WTC11 (cell line): ENCODE results near the gene CAMP. TPM values are rescaled to one million over a fixed set of nuclear protein-coding genes. Genes with fewer than 3 reads are reported as not detected.

Source experiments
- ATAC-seq: fragments of 200-7000 bp; cut with Tn5 transposase; 2 replicates; pipeline ENCODE4 v1.10.0; 2021; ENCODE audit warnings: mild to moderate bottlenecking, moderate library complexity
- CTCF ChIA-PET: fragments of 300-600 bp; sonication (Branson Sonifier 250); formaldehyde crosslinking; loops from one replicate; lab custom pipeline; 2021; ENCODE audit warnings: antibody characterized with exemption; lab: Charles Lee
- POLR2A ChIA-PET: fragments of 350-600 bp; sonication (Branson Sonifier 250); formaldehyde crosslinking; loops from one replicate; lab custom pipeline; 2021; ENCODE audit warnings: antibody characterized with exemption; lab: Charles Lee
- DNase-seq: peaks from one replicate; pipeline ENCODE4 v3.0.0; 2021; ENCODE audit warnings: low spot score
- H3K27ac Mint-ChIP-seq: 2 replicates; pipeline ENCODE4 v1.8.0; 2021; ENCODE audit warnings: mixed read lengths
- H3K27me3 Mint-ChIP-seq: 2 replicates; pipeline ENCODE4 v1.8.0; 2021; ENCODE audit warnings: low read depth, mild to moderate bottlenecking, moderate library complexity, mixed read lengths
- H3K36me3 Mint-ChIP-seq: 2 replicates; pipeline ENCODE4 v1.8.0; 2021; ENCODE audit warnings: mixed read lengths
- H3K4me1 Mint-ChIP-seq: 2 replicates; pipeline ENCODE4 v1.8.0; 2022; ENCODE audit warnings: mixed read lengths
- H3K4me3 Mint-ChIP-seq: 2 replicates; pipeline ENCODE4 v1.8.0; 2021; ENCODE audit warnings: mild to moderate bottlenecking, moderate library complexity, mixed read lengths
- H3K9me3 Mint-ChIP-seq: 2 replicates; pipeline ENCODE4 v1.8.0; 2021; ENCODE audit warnings: mixed read lengths
- ARID4B ChIP-seq: sonication (generic); formaldehyde crosslinking; IDR thresholded peaks from 2 replicates; pipeline ENCODE4 v1.8.0; 2023; ENCODE audit warnings: missing genetic modification reagents, mild to moderate bottlenecking, borderline replicate concordance
- ATF2 ChIP-seq: sonication (generic); formaldehyde crosslinking; IDR thresholded peaks from 2 replicates; pipeline ENCODE4 v1.8.1; 2022; ENCODE audit warnings: low read depth, missing genetic modification reagents, borderline replicate concordance
- E2F4 ChIP-seq: sonication (generic); formaldehyde crosslinking; IDR thresholded peaks from 2 replicates; pipeline ENCODE4 v1.8.1; 2022; ENCODE audit warnings: low read depth, mild to moderate bottlenecking, moderate library complexity, missing genetic modification reagents, borderline replicate concordance
- E2F5 ChIP-seq: sonication (generic); formaldehyde crosslinking; IDR thresholded peaks from 2 replicates; pipeline ENCODE4 v1.8.1; 2022; ENCODE audit warnings: mild to moderate bottlenecking, moderate library complexity, missing genetic modification reagents
- ERG ChIP-seq: fragments of 250-450 bp; sonication (Bioruptor Pico); IDR thresholded peaks from 2 replicates; pipeline ENCODE4 v1.8.0; 2021; ENCODE audit warnings: mild to moderate bottlenecking
- ETV6 ChIP-seq: sonication (generic); formaldehyde crosslinking; IDR thresholded peaks from 2 replicates; pipeline ENCODE4 v1.8.1; 2022; ENCODE audit warnings: mild to moderate bottlenecking, missing genetic modification reagents
- MXD4 ChIP-seq: fragments of 250-450 bp; sonication (Bioruptor Pico); IDR thresholded peaks from 2 replicates; pipeline ENCODE4 v1.8.0; 2021; ENCODE audit warnings: mild to moderate bottlenecking, moderate library complexity, borderline replicate concordance
- NR3C1 ChIP-seq: sonication (generic); formaldehyde crosslinking; conservative IDR thresholded peaks from 2 replicates; pipeline ENCODE4 v1.8.1; 2023; ENCODE audit warnings: low read depth, mild to moderate bottlenecking, missing genetic modification reagents
- SMAD3 ChIP-seq: sonication (generic); formaldehyde crosslinking; IDR thresholded peaks from 2 replicates; pipeline ENCODE4 v1.8.0; 2022; ENCODE audit warnings: missing genetic modification reagents, mild to moderate bottlenecking, borderline replicate concordance
- TCF7 ChIP-seq: sonication (generic); formaldehyde crosslinking; IDR thresholded peaks from 2 replicates; pipeline ENCODE4 v1.8.0; 2022; ENCODE audit warnings: mild to moderate bottlenecking, low read depth, missing genetic modification reagents, moderate library complexity
- USF1 ChIP-seq: sonication (generic); formaldehyde crosslinking; IDR thresholded peaks from 2 replicates; pipeline ENCODE4 v1.8.0; 2022; ENCODE audit warnings: mild to moderate bottlenecking, missing genetic modification reagents
- ZBTB21 ChIP-seq: sonication (generic); formaldehyde crosslinking; IDR thresholded peaks from 2 replicates; pipeline ENCODE4 v1.8.1; 2023; ENCODE audit warnings: mild to moderate bottlenecking, missing genetic modification reagents, borderline replicate concordance
- ZNF121 ChIP-seq: sonication (generic); formaldehyde crosslinking; IDR thresholded peaks from 2 replicates; pipeline ENCODE4 v1.8.0; 2023; ENCODE audit warnings: missing genetic modification reagents
- ZNF138 ChIP-seq: sonication (generic); formaldehyde crosslinking; conservative IDR thresholded peaks from 2 replicates; pipeline ENCODE4 v1.8.1; 2022; ENCODE audit warnings: mild to moderate bottlenecking, moderate library complexity, missing genetic modification reagents
- ZNF232 ChIP-seq: sonication (generic); formaldehyde crosslinking; IDR thresholded peaks from 2 replicates; pipeline ENCODE4 v1.8.0; 2022; ENCODE audit warnings: mild to moderate bottlenecking, missing genetic modification reagents
- ZNF263 ChIP-seq: sonication (generic); formaldehyde crosslinking; IDR thresholded peaks from 2 replicates; pipeline ENCODE4 v1.8.1; 2022; ENCODE audit warnings: low read depth, mild to moderate bottlenecking, moderate library complexity, missing genetic modification reagents
- ZNF281 ChIP-seq: sonication (generic); formaldehyde crosslinking; IDR thresholded peaks from 2 replicates; pipeline ENCODE4 v1.8.0; 2023; ENCODE audit warnings: mild to moderate bottlenecking, missing genetic modification reagents
- ZNF396 ChIP-seq: fragments of 250-450 bp; sonication (Bioruptor Pico); IDR thresholded peaks from 2 replicates; pipeline ENCODE4 v1.8.0; 2021; ENCODE audit warnings: mild to moderate bottlenecking, moderate library complexity, borderline replicate concordance
- total RNA-seq: library from RNA; stranded (reverse); gene quantifications from 3 replicates; pipeline ENCODE4 v1.2.3, GENCODE V29; 2021

CAMP gene
- total RNA-seq, 1 experiment from 2014 or later = not detected

- peak overlapping the region; percentile 63 for H3K27ac Mint-ChIP-seq
- TF ChIP-seq USF1 (no peak), NR3C1 (CRISPR knock-in tag) (no peak), ZNF396 (CRISPR knock-in tag) (no peak), ZBTB21 (CRISPR knock-in tag) (no peak), ZNF281 (CRISPR knock-in tag) (no peak), E2F4 (CRISPR knock-in tag) (no peak), ERG (no peak), E2F5 (CRISPR knock-in tag) (no peak), SMAD3 (CRISPR knock-in tag) (no peak), TCF7 (CRISPR knock-in tag) (no peak), ZNF121 (CRISPR knock-in tag) (no peak), ATF2 (CRISPR knock-in tag) (no peak), ZNF263 (CRISPR knock-in tag) (no peak), ARID4B (CRISPR knock-in tag) (no peak), ZNF138 (CRISPR knock-in tag) (no peak), MXD4 (CRISPR knock-in tag) (no peak), ZNF232 (CRISPR knock-in tag) (no peak), ETV6 (CRISPR knock-in tag) (no peak)
- DNase-seq = no peak
- POLR2A ChIA-PET = interaction anchor here (0.5 to 1.9 kb wide), 2 partner anchors 287 to 479 kb away, joined by 3 to 4 read pairs; no protein-coding TSS in a partner anchor
- peaks cover 38% of the 10 kb centered on the region for H3K4me1 Mint-ChIP-seq
- peak overlapping the region; percentile 96 for H3K4me3 Mint-ChIP-seq
- CTCF ChIA-PET = interaction anchor here (1.8 to 4.6 kb wide), 2 partner anchors 249 to 361 kb away, joined by 5 to 76 read pairs; no protein-coding TSS in a partner anchor
- H3K9me3 Mint-ChIP-seq = no peaks in the 10 kb centered on the region
- H3K27me3 Mint-ChIP-seq = no peaks in the 10 kb centered on the region
- ATAC-seq = no peak
- H3K36me3 Mint-ChIP-seq = peaks cover 52% of the 10 kb centered on the region
Measured at GRCh38 chr3:48186631-48187300, 36.5 kb upstream of the CAMP start.
